Activated CD8-positive, alpha-beta memory T cell treated with anti-CD3 and anti-CD28 coated beads, Interleukin-2, amount 50 U/mL, for 48 hours (primary cell): ENCODE results near the gene VEGFB.
A peak's percentile ranks its signal among the peaks of the same experiment; 100 is the strongest.

ENCODE experiments used
- DNase-seq: peaks from one replicate; pipeline ENCODE4 v3.0.0-alpha.2; 2020

VEGFB gene

DNA sequence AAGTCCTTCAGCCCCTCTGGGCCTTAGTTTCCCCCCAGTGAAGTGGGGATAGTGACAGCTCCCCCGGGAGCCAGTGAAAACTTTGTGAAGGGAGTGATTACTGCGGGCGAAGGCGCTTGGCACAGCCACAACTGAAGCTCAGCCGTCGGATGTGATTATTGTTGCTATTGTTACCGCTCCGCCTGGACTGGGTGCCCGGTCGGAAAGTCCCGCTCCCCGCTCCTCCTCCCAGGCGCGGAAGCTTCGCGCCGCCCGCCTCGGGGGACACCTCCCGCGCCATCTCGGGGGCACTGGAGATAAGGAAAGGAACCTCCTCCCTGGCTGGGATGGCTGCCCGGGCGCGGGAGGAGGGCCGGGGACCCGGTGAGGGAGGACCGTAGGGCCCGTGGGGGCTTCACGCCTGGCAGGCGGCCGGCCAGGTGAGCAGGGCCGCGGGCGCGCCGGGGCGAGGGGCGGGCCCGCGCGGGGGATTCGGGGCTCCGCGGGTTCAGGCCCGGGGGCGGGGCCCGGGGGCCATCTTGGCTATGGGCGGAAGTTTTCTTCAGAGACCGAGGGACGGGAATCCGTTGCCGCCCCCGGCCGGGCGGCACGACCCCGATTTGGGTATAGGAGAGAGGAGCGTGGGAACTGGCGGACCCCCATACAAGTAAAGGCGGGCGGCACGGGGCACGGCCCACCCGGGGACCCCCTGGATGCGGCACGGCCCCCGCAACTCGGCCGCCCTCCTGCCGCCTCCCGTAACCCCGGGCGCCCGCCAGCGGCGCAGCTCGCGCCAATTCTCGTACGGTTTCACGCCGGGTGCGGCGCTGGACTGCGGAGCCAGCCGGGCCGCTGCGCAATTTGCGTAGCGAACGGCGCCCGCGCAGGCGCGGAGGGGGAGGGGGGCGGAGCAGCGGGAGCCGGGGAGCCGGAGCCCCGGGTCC lies 50.8 kb downstream of the VEGFB start, which contains the start of gene GPR137:
Gene GPR137 (plus strand): TSS at position 887 of the 923 bp plus-strand sequence. CDS start 677 bp downstream, outside the sequence.
- DNase-seq, result peak; percentile 100

DNA sequence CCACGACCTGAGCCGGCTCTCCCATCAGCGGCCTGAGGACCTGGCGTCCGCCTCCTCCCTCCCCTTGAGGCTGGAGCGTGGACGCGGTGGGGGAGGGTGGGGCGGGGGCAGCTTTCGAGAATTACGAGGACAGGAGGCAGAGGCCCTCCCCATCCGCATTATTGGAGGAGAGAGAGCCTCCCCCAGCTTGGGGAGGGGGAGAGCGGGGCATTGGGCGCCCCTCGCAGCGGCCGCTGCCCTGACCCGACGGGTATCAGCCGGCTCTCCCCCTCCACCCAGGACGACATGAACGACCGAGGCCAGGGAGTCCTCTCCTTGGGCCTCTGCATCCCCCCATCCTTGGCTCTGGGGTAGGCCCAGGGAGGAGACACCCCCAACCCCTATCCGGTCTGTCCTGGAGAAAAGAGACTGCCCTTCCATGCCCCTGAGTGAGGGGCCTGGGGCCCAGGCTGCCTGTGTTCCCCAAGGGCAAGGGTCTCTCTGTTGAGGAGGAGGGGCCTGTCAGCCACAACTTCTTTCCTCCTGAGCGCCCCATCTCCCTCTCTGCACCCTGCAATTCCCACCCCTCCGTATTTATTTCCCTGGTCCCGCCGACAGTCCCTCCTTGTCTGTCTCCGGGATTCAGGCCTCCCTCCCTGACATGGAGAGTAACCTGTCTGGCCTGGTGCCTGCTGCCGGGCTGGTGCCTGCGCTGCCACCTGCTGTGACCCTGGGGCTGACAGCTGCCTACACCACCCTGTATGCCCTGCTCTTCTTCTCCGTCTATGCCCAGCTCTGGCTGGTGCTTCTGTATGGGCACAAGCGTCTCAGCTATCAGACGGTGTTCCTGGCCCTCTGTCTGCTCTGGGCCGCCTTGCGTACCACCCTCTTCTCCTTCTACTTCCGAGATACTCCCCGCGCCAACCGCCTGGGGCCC lies 51.8 kb downstream of the VEGFB start:
- DNase-seq, result no peak

DNA sequence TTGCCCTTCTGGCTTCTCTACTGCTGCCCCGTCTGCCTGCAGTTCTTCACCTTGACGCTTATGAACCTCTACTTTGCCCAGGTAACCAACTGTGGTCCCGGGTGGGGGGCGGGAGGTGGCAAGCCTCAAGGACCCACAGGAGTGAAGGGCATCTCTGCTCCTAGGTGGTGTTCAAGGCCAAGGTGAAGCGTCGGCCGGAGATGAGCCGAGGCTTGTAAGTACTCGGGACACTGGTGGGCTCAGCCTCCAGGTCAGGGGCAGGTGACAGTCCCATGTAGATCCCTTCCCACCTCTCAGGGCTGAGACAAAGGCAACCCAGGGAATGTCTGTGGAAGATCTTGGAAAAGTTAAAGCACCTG lies 52.4 kb downstream of the VEGFB start:
- DNase-seq, result no peak

DNA sequence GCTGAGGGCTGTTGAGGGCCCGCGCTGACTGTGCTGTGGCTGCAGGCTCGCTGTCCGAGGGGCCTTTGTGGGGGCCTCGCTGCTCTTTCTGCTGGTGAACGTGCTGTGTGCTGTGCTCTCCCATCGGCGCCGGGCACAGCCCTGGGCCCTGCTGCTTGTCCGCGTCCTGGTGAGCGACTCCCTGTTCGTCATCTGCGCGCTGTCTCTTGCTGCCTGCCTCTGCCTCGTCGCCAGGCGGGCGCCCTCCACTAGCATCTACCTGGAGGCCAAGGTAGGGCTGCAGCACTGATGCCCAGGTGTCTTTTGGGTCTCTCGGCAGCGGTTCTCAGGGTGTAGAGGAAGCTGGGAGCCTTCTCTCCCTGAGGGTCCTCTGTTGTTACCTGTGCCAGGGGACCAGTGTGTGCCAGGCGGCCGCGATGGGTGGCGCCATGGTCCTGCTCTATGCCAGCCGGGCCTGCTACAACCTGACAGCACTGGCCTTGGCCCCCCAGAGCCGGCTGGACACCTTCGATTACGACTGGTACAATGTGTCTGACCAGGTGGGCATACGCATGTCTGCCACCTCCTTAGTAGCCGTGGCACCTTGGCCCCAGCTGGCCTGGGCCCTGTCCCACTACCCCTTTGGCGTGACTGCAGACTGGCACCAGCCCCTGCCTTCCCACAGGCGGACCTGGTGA lies 53.4 kb downstream of the VEGFB start:
- DNase-seq, result no peak

DNA sequence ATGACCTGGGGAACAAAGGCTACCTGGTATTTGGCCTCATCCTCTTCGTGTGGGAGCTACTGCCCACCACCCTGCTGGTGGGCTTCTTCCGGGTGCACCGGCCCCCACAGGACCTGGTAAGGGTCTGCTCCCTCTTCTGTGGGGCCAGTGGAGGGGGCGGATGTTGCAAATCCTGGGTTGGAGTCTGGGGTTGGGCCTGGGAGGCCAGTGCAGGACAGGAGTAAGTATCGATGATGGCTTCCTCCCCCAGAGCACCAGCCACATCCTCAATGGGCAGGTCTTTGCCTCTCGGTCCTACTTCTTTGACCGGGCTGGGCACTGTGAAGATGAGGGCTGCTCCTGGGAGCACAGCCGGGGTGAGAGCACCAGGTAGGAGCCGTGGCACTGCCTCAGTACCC lies 54.0 kb downstream of the VEGFB start:
- no peak for DNase-seq
